ENCODE results near the gene TRIM17. TPM values are rescaled to one million over a fixed set of nuclear protein-coding genes. Genes with fewer than 3 reads are reported as not detected.

The TRIM17 gene
- polyA plus RNA-seq, 1 of the 3 experiments (the other 2 are of a cell fraction), result 1.6 TPM

- Histone ChIP-seq H3K79me2 (ENCODE audit: insufficient read depth) (no peaks in the 10 kb centered on the region), H2AFZ (ENCODE audit: low read depth) (no peak overlapping the region), H3K36me3 (replicated peaks in 1 of 2; ENCODE audit: control insufficient read depth in 1 of 2, insufficient read depth in 2 of 2, low read length in 1 of 2) (no peaks in the 10 kb centered on the region), H3K4me3 (ENCODE audit: low read depth in 2 of 2, low read length in 1 of 2) (no peak overlapping the region), H4K20me1 (ENCODE audit: insufficient read depth) (no peaks in the 10 kb centered on the region), H3K4me1 (ENCODE audit: control insufficient read depth in 1 of 2, insufficient read depth in 2 of 2, low read depth in 1 of 2, low read length in 1 of 2) (no peaks in the 10 kb centered on the region; a peak in 1 of 4 replicates), H3K9ac (no peak overlapping the region), H3F3A (replicated peaks; ENCODE audit: insufficient read depth) (no peaks in the 10 kb centered on the region), H3K9me2 (no peaks in the 10 kb centered on the region), H3K9me3 (no peaks in the 10 kb centered on the region), H3K27me3 (ENCODE audit: insufficient read depth) (no peaks in the 10 kb centered on the region), H3K4me2 (no peak overlapping the region), H3K27ac (ENCODE audit: low read depth in 2 of 2, low read length in 1 of 2) (no peak overlapping the region)
- TF ChIP-seq MXI1 (IDR thresholded peaks at IDR 0.05; ENCODE audit: low read depth, low read length), result no peak
- TF ChIP-seq SIN3A (IDR thresholded peaks at IDR 0.05; ENCODE audit: borderline replicate concordance, low read depth, low read length), result no peak
- no peak for TF ChIP-seq MAX (IDR thresholded peaks at IDR 0.05; ENCODE audit: low read depth)
- TF ChIP-seq EZH2phosphoT487 (IDR thresholded peaks at IDR 0.05; ENCODE audit: borderline replicate concordance, low read depth), result no peak
- TF ChIP-seq FOXJ3 (CRISPR knock-in tag; IDR thresholded peaks at IDR 0.05), result no peak
- no peak for TF ChIP-seq RXRA (IDR thresholded peaks at IDR 0.05; ENCODE audit: borderline replicate concordance, low read depth)
- no peak for TF ChIP-seq CHD2 (IDR thresholded peaks at IDR 0.05; ENCODE audit: low read length, partially characterized antibody)
- TF ChIP-seq RCOR1 (IDR thresholded peaks at IDR 0.05; ENCODE audit: low read length), result no peak
- TF ChIP-seq GATA2 (CRISPR knock-in tag; IDR thresholded peaks at IDR 0.05), result no peak
- DNase-seq, result no peak
- ChIA-PET POLR2A (no interaction called here), CTCF (interaction anchor here (0.8 to 1.2 kb wide), 3 partner anchors 10 to 17 kb away, joined by 3 to 4 read pairs (median 3); no protein-coding TSS in a partner anchor)
- 73% methylated on average over 6 of the region's 18 CpGs for WGBS (ENCODE audit: low lambda C conversion rate)
Observed at GRCh38 chr1:228369608-228370438, 46.8 kb downstream of the TRIM17 start.

GRCh38 chr1:228368801-228369607 is 47.7 kb downstream of the TRIM17 start:
- WGBS (ENCODE audit: low lambda C conversion rate), result 65% methylated on average over 5 of the region's 15 CpGs
- H3K9me2 ChIP-seq, result no peaks in the 10 kb centered on the region
- DNase-seq, result no peak
- H3F3A ChIP-seq (replicated peaks; ENCODE audit: insufficient read depth), result no peaks in the 10 kb centered on the region
- no peak overlapping the region for H3K27ac ChIP-seq (ENCODE audit: low read depth in 2 of 2, low read length in 1 of 2)
- H4K20me1 ChIP-seq (ENCODE audit: insufficient read depth), result no peaks in the 10 kb centered on the region
- H2AFZ ChIP-seq (ENCODE audit: low read depth), result no peak overlapping the region
- CTCF ChIA-PET, result interaction anchor here (1.2 kb wide), 1 partner anchor 12 kb away, joined by 3 read pairs; no protein-coding TSS in a partner anchor
- no peaks in the 10 kb centered on the region; a peak in 1 of 4 replicates for H3K4me1 ChIP-seq (ENCODE audit: control insufficient read depth in 1 of 2, insufficient read depth in 2 of 2, low read depth in 1 of 2, low read length in 1 of 2)
- no peaks in the 10 kb centered on the region for H3K36me3 ChIP-seq (replicated peaks in 1 of 2; ENCODE audit: control insufficient read depth in 1 of 2, insufficient read depth in 2 of 2, low read length in 1 of 2)
- POLR2A ChIA-PET, result no interaction called here
- no peaks in the 10 kb centered on the region for H3K79me2 ChIP-seq (ENCODE audit: insufficient read depth)
- no peak overlapping the region for H3K4me2 ChIP-seq
- no peak overlapping the region for H3K4me3 ChIP-seq (ENCODE audit: low read depth in 2 of 2, low read length in 1 of 2)
- H3K27me3 ChIP-seq (ENCODE audit: insufficient read depth), result no peaks in the 10 kb centered on the region
- TF ChIP-seq RFX5 (IDR thresholded peaks at IDR 0.05; ENCODE audit: low read length) (no peak), NFIC (IDR thresholded peaks at IDR 0.05; ENCODE audit: borderline replicate concordance) (no peak), SMC3 (IDR thresholded peaks at IDR 0.05; ENCODE audit: low read depth, low read length) (no peak), PBX3 (IDR thresholded peaks at IDR 0.05) (no peak), FOSL2 (IDR thresholded peaks at IDR 0.05; ENCODE audit: borderline replicate concordance, low read depth) (no peak), GABPA (IDR thresholded peaks at IDR 0.05; ENCODE audit: low read depth) (no peak), TEAD4 (IDR thresholded peaks at IDR 0.05; ENCODE audit: borderline replicate concordance, insufficient read depth) (no peak), JUND (IDR thresholded peaks at IDR 0.05) (no peak), MXI1 (IDR thresholded peaks at IDR 0.05; ENCODE audit: low read depth, low read length) (no peak), ZBTB33 (IDR thresholded peaks at IDR 0.05; ENCODE audit: borderline replicate concordance, low read depth) (no peak), FOXJ3 (CRISPR knock-in tag; IDR thresholded peaks at IDR 0.05) (no peak), CHD2 (IDR thresholded peaks at IDR 0.05; ENCODE audit: low read length, partially characterized antibody) (no peak), SIN3A (IDR thresholded peaks at IDR 0.05; ENCODE audit: borderline replicate concordance, low read depth, low read length) (no peak), YY1 (IDR thresholded peaks at IDR 0.05; ENCODE audit: low read depth) (no peak), ELF1 (IDR thresholded peaks at IDR 0.05) (no peak), NRF1 (IDR thresholded peaks at IDR 0.05; ENCODE audit: low read depth, low read length) (no peak), TAF1 (IDR thresholded peaks at IDR 0.05; ENCODE audit: borderline replicate concordance, low read depth, low read length) (no peak)
- no peaks in the 10 kb centered on the region for H3K9me3 ChIP-seq
- no peak overlapping the region for H3K9ac ChIP-seq
